ENCODE results near the gene LDAF1.

The LDAF1 gene

GRCh38 chr16:21206550-21206949 lies 48.1 kb downstream of the LDAF1 start:
- no peak for DNase-seq (ENCODE audit: low read depth, low spot score)
- no peak overlapping the region for H3K4me3 ChIP-seq (ENCODE audit: low read depth, low read length)
- TF ChIP-seq CTCF (IDR thresholded peaks at IDR 0.05; ENCODE audit: low read depth, low read length) = no peak
- in situ Hi-C loops (cut with HindIII; ENCODE audit: low sequenced_read_pairs) = no loop called here

- in situ Hi-C loops (cut with HindIII; ENCODE audit: low sequenced_read_pairs) = no loop called here
- no peak for TF ChIP-seq CTCF (IDR thresholded peaks at IDR 0.05; ENCODE audit: low read depth, low read length)
- H3K4me3 ChIP-seq (ENCODE audit: low read depth, low read length) = no peak overlapping the region
- DNase-seq (ENCODE audit: low read depth, low spot score) = no peak
Measured at GRCh38 chr16:21208446-21209230, 50.2 kb downstream of the LDAF1 start.

DNA sequence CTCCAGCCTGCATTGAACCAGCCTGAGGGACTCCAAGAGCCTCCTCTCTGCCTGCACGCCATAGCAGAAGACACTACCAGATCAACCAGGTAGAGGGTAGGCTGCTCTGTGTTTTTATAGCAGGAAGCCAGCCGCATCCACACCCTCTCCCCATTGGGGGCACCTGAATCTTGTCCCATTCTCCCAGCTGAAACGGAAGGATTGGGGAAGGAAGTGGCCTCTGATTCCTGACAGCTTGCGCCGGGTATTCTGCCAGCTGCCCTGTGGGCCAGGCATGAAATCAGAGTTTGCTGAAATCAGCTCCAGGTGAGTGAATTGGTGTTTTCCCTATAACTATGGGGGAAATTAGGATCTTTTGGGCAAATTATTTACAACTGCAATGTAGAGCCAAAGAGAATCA lies 53.0 kb downstream of the LDAF1 start, which contains the start of gene ZP2:
TSS of gene ZP2 (minus strand) at position 89 of the 400 bp plus-strand sequence. CDS start at position 62, 27 bp downstream.
- DNase-seq (ENCODE audit: low read depth, low spot score) = no peak
- H3K4me3 ChIP-seq (ENCODE audit: low read depth, low read length) = no peak within 1 kb of the TSS
- in situ Hi-C loops (cut with HindIII; ENCODE audit: low sequenced_read_pairs) = no loop called here
- no peak for TF ChIP-seq CTCF (IDR thresholded peaks at IDR 0.05; ENCODE audit: low read depth, low read length)

DNA sequence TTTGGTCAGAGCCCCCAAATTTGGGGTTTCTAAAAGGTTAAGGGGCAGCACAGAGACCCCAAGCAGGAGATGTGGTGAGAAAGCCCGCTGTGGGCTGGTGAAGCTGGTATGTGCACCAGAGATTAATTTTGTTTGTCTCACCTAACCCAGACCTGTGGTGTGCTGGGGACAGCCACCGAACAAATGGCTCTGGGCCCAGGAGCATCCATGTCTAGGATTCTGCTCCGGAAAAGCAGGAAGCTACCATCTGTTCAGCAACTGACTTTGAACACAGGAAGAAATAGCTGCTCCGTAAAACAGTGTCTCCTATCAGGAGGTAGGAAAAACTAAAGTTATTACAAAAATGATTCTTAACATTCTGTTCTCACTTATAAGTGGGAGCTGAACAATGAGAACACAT lies 55.6 kb downstream of the LDAF1 start:
- in situ Hi-C loops (cut with HindIII; ENCODE audit: low sequenced_read_pairs) = no loop called here
- no peak for DNase-seq (ENCODE audit: low read depth, low spot score)
- no peak overlapping the region for H3K4me3 ChIP-seq (ENCODE audit: low read depth, low read length)
- no peak for TF ChIP-seq CTCF (IDR thresholded peaks at IDR 0.05; ENCODE audit: low read depth, low read length)

DNA sequence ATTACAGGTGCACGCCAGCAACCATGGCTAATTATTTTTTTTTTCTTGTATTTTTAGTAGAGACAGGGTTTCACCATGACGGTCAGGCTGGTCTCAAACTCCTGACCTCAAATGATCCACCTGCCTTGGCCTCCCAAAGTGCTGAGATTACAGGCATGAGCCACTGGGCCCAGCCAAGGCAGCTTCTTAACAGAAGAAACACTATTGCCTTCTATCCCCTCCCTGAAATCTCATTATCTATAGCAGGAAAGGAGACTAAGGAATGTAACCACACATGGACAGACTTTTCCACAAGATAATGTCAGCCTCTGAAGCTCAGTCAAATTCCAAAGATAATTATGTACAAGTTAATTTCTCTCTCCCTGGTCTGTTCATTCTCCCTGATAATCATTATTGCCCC lies 58.6 kb downstream of the LDAF1 start:
- no peak overlapping the region for H3K4me3 ChIP-seq (ENCODE audit: low read depth, low read length)
- in situ Hi-C loops (cut with HindIII; ENCODE audit: low sequenced_read_pairs) = no loop called here
- TF ChIP-seq CTCF (IDR thresholded peaks at IDR 0.05; ENCODE audit: low read depth, low read length) = no peak
- no peak for DNase-seq (ENCODE audit: low read depth, low spot score)

- in situ Hi-C loops (cut with HindIII; ENCODE audit: low sequenced_read_pairs) = no loop called here
- no peak overlapping the region for H3K4me3 ChIP-seq (ENCODE audit: low read depth, low read length)
- no peak for TF ChIP-seq CTCF (IDR thresholded peaks at IDR 0.05; ENCODE audit: low read depth, low read length)
- no peak for DNase-seq (ENCODE audit: low read depth, low spot score)
Measured at GRCh38 chr16:21218153-21218552, 59.7 kb downstream of the LDAF1 start.
